ENCODE measurements around the gene MGAT4B. TPM values are rescaled to one million over a fixed set of nuclear protein-coding genes. Genes with fewer than 3 reads are reported as not detected.

Gene MGAT4B
- total RNA-seq, 2 donors from 2014 or later: 23.7 to 87.6 TPM

DNA sequence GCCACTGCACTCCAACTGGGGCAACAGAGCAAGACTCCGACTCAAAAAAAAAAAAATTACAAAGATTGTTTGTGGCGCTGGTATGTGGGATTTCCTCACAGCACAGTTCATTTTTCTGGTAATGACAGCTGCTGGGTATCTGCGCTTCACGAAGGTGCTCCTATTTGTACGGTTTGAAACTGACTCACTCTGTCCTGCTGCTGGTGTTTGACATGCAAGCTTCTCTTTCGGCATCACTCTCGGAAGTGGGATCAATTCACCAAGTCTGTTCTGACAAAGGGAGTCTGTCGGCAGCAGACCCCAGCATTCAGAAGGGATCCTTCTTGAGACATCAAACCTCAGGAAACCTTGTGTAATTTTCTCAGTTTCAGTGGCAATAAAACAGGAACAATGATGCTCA lies 47.7 kb downstream of the MGAT4B start:
- ATAC-seq: peak; percentile 30 to 46
- peak overlapping the region; percentile 16 to 68 for H3K27ac Mint-ChIP-seq
- DNase-seq (ENCODE audit: low spot score in 2 of 2): no peak
- H3K9me3 Mint-ChIP-seq: no peaks in the 10 kb centered on the region
- H3K36me3 Mint-ChIP-seq: no peaks in the 10 kb centered on the region

DNA sequence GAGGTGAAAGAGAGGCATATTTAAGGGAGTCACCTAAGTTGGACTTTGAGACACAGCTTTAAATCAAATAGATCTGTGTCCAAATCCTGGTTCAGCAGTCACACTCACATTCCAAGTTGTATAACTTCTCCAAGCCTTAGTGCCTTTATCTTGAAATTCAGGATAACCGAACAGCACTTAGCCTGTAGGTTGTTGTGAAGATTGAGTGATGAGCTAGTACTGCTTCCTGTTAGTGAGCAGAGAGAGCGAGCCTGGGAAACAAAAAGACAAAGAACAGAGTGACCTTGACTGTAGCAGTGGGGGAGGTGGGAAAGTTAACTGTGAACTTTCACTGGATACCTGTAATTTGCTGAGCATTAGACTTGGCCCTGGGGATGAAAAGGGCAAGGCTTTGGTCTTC lies 51.6 kb downstream of the MGAT4B start:
- ATAC-seq (no peak), DNase-seq (ENCODE audit: low spot score in 2 of 2) (no peak)
- peak overlapping the region; percentile 8 to 38 for H3K27ac Mint-ChIP-seq
- no peaks in the 10 kb centered on the region for H3K9me3 Mint-ChIP-seq
- H3K36me3 Mint-ChIP-seq: peaks cover 0 to 15% of the 10 kb centered on the region in 2 donors

- peaks cover 0 to 19% of the 10 kb centered on the region in 2 donors for H3K36me3 Mint-ChIP-seq
- peak overlapping the region in 1 of 2 donors; percentile 8 for H3K27ac Mint-ChIP-seq
- DNase-seq (ENCODE audit: low spot score in 2 of 2): no peak
- ATAC-seq: no peak
- no peaks in the 10 kb centered on the region for H3K9me3 Mint-ChIP-seq
Observed at GRCh38 chr5:179753971-179754370, 52.7 kb downstream of the MGAT4B start.

DNA sequence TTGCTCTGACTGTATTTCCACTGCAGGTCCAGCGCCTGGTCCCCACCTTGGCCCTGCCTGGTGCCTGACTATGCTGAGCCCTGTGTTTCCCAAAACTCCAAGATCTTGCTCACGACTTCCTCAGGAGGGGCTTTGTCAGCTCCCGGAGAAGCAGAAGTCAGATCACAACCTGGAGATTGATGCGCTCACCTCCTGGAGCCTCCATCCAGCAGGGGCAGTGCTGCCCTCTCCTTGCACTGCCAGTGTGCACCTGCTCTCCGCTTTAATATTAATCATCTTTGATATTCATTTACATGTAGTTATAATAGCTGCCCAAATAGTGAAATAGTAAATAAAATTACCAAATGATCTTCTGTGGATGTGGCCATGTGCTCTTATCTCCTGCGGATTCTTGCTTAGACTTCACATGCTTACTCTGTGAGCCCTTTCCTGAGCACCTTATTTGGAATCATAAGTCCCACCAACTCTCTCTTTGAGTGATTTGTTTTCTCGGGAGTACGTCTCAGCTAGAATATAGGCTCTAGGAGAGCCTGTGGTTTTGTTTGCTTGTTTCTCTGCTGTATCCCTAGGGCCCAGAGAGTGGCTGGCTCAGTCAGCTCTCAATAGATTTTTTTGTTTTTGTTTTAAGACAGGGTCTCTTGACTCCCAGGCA lies 56.7 kb downstream of the MGAT4B start:
- H3K36me3 Mint-ChIP-seq: peaks cover 0 to 24% of the 10 kb centered on the region in 2 donors
- ATAC-seq (no peak), DNase-seq (ENCODE audit: low spot score in 2 of 2) (no peak)
- peak overlapping the region in 1 of 2 donors; percentile 46 for H3K27ac Mint-ChIP-seq
- H3K9me3 Mint-ChIP-seq: no peaks in the 10 kb centered on the region

GRCh38 chr5:179747811-179748210 lies 58.9 kb downstream of the MGAT4B start:
- Mint-ChIP-seq H3K36me3 (peaks cover 0 to 17% of the 10 kb centered on the region in 2 donors), H3K27ac (no peak overlapping the region), H3K9me3 (no peaks in the 10 kb centered on the region)
- no peak for ATAC-seq
- DNase-seq (ENCODE audit: low spot score in 2 of 2): no peak

Other genes starting within 250 kb of the MGAT4B start
- gene HNRNPH1, start 183.2 kb downstream of the MGAT4B start, total RNA-seq: 100 to 1,000 TPM; 925 to 947 TPM
- not detected for gene CBY3, start 125.8 kb downstream of the MGAT4B start, total RNA-seq
- 100 to 1,000 TPM; 417 to 484 TPM for gene CANX, start 107.9 kb downstream of the MGAT4B start, total RNA-seq
- gene MAML1, start 74.0 kb downstream of the MGAT4B start, total RNA-seq: 10 to 100 TPM; 25.3 to 29.6 TPM
- gene LTC4S, start 12.9 kb downstream of the MGAT4B start, total RNA-seq: 1 to 10 TPM in 1 of 2 donors, under 1 TPM in 1; 0.52 to 1.1 TPM
- gene SQSTM1, start 14.0 kb upstream of the MGAT4B start, total RNA-seq: 100 to 1,000 TPM; 120 to 163 TPM
- 10 to 100 TPM; 15.0 to 25.1 TPM for gene MRNIP, start 52.0 kb upstream of the MGAT4B start, total RNA-seq
- 100 to 1,000 TPM in 1 of 2 donors, 10 to 100 TPM in 1; 21.2 to 153 TPM for gene TBC1D9B, start 101.0 kb upstream of the MGAT4B start, total RNA-seq